ENCODE results near the gene NUP107. TPM values are rescaled to one million over a fixed set of nuclear protein-coding genes. Genes with fewer than 3 reads are reported as not detected.

Gene NUP107
- total RNA-seq, 1 experiment from 2014 or later = 132 TPM

- ATAC-seq = no peak
- no peaks in the 10 kb centered on the region for H3K27me3 Mint-ChIP-seq (ENCODE audit: low read depth)
- H3K4me1 Mint-ChIP-seq = no peaks in the 10 kb centered on the region
- ChIA-PET CTCF (no interaction called here), POLR2A (no interaction called here)
- TF ChIP-seq ATF1 (CRISPR knock-in tag; IDR thresholded peaks at IDR 0.05) (no peak), JAZF1 (CRISPR knock-in tag; IDR thresholded peaks at IDR 0.05) (no peak), NFYB (CRISPR knock-in tag; conservative IDR thresholded peaks at IDR 0.05; ENCODE audit: low read depth) (no peak), ZMAT4 (CRISPR knock-in tag; IDR thresholded peaks at IDR 0.05) (no peak), E2F4 (CRISPR knock-in tag; IDR thresholded peaks at IDR 0.05; ENCODE audit: borderline replicate concordance, low read depth) (no peak), MLX (CRISPR knock-in tag; IDR thresholded peaks at IDR 0.05) (no peak), STAT6 (CRISPR knock-in tag; conservative IDR thresholded peaks at IDR 0.05; ENCODE audit: low read depth) (no peak), USF1 (CRISPR knock-in tag; IDR thresholded peaks at IDR 0.05) (no peak), NR3C1 (CRISPR knock-in tag; conservative IDR thresholded peaks at IDR 0.05; ENCODE audit: low read depth) (no peak), ZNF138 (CRISPR knock-in tag; conservative IDR thresholded peaks at IDR 0.05) (no peak), RELA (CRISPR knock-in tag; IDR thresholded peaks at IDR 0.05; ENCODE audit: borderline replicate concordance) (no peak), IRF2 (CRISPR knock-in tag; IDR thresholded peaks at IDR 0.05; ENCODE audit: borderline replicate concordance, low read depth) (no peak), PREB (CRISPR knock-in tag; IDR thresholded peaks at IDR 0.05; ENCODE audit: borderline replicate concordance) (no peak), CBFB (CRISPR knock-in tag; IDR thresholded peaks at IDR 0.05; ENCODE audit: low read depth) (no peak), ERG (CRISPR knock-in tag; IDR thresholded peaks at IDR 0.05) (no peak), ZNF423 (CRISPR knock-in tag; IDR thresholded peaks at IDR 0.05) (no peak), EMX1 (CRISPR knock-in tag; IDR thresholded peaks at IDR 0.05) (no peak), ZNF121 (CRISPR knock-in tag; IDR thresholded peaks at IDR 0.05) (no peak), PRRX2 (CRISPR knock-in tag; IDR thresholded peaks at IDR 0.05) (no peak), NR2C2 (CRISPR knock-in tag; IDR thresholded peaks at IDR 0.05) (no peak)
- no peak for DNase-seq (ENCODE audit: low spot score)
- H3K27ac Mint-ChIP-seq = no peak overlapping the region
- no peaks in the 10 kb centered on the region for H3K36me3 Mint-ChIP-seq
- H3K9me3 Mint-ChIP-seq = no peaks in the 10 kb centered on the region
- H3K4me3 Mint-ChIP-seq = no peak overlapping the region
Observed at GRCh38 chr12:68775121-68775630, 88.4 kb downstream of the NUP107 start.
